ENCODE data around the gene HEBP2.

The HEBP2 gene

DNA sequence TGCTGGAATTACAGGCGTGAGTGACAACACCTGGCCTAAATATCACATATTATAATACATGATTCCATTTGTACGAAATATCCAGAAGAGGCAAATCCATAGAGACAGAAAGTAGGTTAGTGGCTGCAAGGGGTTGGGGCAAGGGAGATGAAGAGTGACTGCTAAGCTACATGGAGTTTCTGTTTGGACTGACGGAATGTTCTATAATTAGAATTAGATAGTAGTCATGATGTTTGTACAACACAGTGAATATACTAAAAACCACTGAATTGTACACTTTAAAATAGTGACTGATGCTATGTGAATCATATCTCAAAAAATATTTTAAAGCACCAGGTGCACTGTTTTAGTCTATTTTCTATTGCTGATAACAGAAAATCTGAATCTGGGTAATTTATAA is 3.7 kb upstream of the HEBP2 start:
- TF ChIP-seq, protein P1, sequence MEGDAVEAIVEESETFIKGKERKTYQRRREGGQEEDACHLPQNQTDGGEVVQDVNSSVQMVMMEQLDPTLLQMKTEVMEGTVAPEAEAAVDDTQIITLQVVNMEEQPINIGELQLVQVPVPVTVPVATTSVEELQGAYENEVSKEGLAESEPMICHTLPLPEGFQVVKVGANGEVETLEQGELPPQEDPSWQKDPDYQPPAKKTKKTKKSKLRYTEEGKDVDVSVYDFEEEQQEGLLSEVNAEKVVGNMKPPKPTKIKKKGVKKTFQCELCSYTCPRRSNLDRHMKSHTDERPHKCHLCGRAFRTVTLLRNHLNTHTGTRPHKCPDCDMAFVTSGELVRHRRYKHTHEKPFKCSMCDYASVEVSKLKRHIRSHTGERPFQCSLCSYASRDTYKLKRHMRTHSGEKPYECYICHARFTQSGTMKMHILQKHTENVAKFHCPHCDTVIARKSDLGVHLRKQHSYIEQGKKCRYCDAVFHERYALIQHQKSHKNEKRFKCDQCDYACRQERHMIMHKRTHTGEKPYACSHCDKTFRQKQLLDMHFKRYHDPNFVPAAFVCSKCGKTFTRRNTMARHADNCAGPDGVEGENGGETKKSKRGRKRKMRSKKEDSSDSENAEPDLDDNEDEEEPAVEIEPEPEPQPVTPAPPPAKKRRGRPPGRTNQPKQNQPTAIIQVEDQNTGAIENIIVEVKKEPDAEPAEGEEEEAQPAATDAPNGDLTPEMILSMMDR (IDR thresholded peaks at IDR 0.05; ENCODE audit: insufficient read depth, missing control alignments) = no peak
- DNase-seq (ENCODE audit: insufficient read length, low spot score) = no peak
- no peak for FAIRE-seq

- TF ChIP-seq, protein P1 (IDR thresholded peaks at IDR 0.05; ENCODE audit: insufficient read depth, missing control alignments) = no peak
- DNase-seq (ENCODE audit: insufficient read length, low spot score) (no peak), FAIRE-seq (no peak)
Measured at GRCh38 chr6:138401960-138402837, 1.8 kb upstream of the HEBP2 start.

- TF ChIP-seq, protein P1 (IDR thresholded peaks at IDR 0.05; ENCODE audit: insufficient read depth, missing control alignments) = no peak
- DNase-seq (ENCODE audit: insufficient read length, low spot score) = no peak
- FAIRE-seq = no peak
Measured at GRCh38 chr6:138402838-138403187, 1.2 kb upstream of the HEBP2 start.

DNA sequence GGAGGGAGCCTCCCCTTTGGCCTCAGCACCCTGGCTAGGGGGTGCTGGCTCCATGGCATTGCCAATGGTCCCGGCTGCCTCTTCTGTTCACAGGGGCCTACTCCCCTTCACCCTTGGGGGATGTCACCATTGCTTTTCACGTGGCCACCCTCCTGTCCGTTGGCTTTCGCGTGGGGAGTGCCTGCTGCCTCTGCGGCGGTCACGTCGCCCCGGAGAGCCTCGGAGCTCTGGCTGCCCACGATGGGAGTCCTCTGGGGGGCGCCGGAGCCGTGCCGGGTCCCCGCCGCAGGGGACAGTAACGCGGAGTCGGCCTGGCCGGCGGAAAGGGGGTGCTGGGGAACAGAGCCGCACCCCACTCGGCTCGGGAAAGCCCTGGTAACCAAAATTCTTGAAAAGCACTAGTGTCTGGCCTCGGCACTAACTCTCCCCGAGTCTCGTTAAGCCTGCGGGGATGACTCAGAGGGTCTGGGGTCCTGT is 661 bp upstream of the HEBP2 start:
- TF ChIP-seq, protein P1 (IDR thresholded peaks at IDR 0.05; ENCODE audit: insufficient read depth, missing control alignments) = peak; percentile 34
- FAIRE-seq (no peak), DNase-seq (ENCODE audit: insufficient read length, low spot score) (peak; percentile 32)

DNA sequence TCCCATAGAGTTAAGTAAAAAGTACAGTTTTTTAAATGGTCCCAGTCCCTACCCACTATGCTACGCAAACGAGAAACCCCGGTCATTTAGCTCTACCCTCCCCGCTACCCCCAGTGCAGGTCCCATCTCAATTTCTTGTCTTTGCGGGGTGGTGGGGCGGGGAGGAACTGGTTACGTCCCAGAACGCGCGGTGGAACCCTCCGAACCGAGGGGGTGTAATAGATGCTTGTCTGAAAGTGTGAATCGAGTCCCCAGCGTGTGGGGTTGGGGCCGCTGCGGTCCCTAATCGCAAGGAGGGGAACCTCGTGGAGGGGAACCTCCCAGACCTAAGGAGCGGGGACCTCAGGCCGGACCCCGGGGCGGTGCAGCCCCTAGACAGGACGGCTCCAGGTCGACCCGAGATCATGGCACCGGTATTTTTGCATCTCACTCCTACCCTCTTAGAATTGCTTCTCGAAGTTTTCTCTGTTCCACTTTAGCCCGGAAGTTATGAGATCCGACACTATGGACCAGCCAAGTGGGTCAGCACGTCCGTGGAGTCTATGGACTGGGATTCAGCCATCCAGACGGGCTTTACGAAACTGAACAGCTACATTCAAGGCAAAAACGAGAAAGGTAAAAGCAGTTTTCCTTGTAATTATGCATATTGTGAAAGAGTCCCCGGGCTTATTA is 779 bp downstream of the HEBP2 start:
- TF ChIP-seq, protein P1 (IDR thresholded peaks at IDR 0.05; ENCODE audit: insufficient read depth, missing control alignments) = no peak
- DNase-seq (ENCODE audit: insufficient read length, low spot score) (no peak), FAIRE-seq (no peak)

- FAIRE-seq (no peak), DNase-seq (ENCODE audit: insufficient read length, low spot score) (no peak)
- TF ChIP-seq, protein P1 (IDR thresholded peaks at IDR 0.05; ENCODE audit: insufficient read depth, missing control alignments) = no peak
Measured at GRCh38 chr6:138405816-138406413, 1.9 kb downstream of the HEBP2 start.

Data from D721Med (cell line).